Panc1 (cell line): Measurements from ENCODE around the gene PTTG2. TPM values are rescaled to one million over a fixed set of nuclear protein-coding genes. Genes with fewer than 3 reads are reported as not detected.

Experiments used
- ATAC-seq: fragments of 200-7000 bp; cut with Tn5 transposase; 2 replicates; pipeline ENCODE4 v1.9.1; 2020; ENCODE audit warnings: mild to moderate bottlenecking, moderate library complexity
- BruUV-seq: library from RNA; stranded (reverse); fragments of 400-500 nt; replicated peaks from 2 replicates; lab custom pipeline; 2021; lab: Mats Ljungman, UMichigan
- CTCF ChIA-PET: fragments of 300-600 bp; sonication (Branson Sonifier 250); formaldehyde crosslinking; loops from one replicate; lab custom pipeline; 2022; ENCODE audit warnings: antibody characterized with exemption; lab: Charles Lee
- POLR2A ChIA-PET: fragments of 300-600 bp; sonication (Branson Sonifier 250); formaldehyde crosslinking; loops from one replicate; lab custom pipeline; 2022; ENCODE audit warnings: antibody characterized with exemption; lab: Charles Lee
- DNase-seq: peaks from one replicate; pipeline ENCODE4 v3.0.0-alpha.2; 2010; ENCODE audit warnings: low read depth, low spot score
- H3K27ac ChIP-seq: 2 replicates; pipeline ENCODE4 v1.5.1; 2011; ENCODE audit warnings: mild to moderate bottlenecking, low read length, inconsistent platforms
- H3K27me3 ChIP-seq: fragments of 200-500 bp; sonication (Bioruptor generic); 2 replicates; pipeline ENCODE4 v1.6.0; 2014; ENCODE audit warnings: low read length, inconsistent platforms; ENCODE audit not compliant: control insufficient read depth, insufficient read depth
- H3K36me3 ChIP-seq: fragments of 200-500 bp; sonication (Bioruptor generic); 2 replicates; pipeline ENCODE4 v1.5.1; 2014; ENCODE audit warnings: inconsistent platforms, mild to moderate bottlenecking, low read length, moderate library complexity; ENCODE audit not compliant: control insufficient read depth, insufficient read depth
- H3K4me1 ChIP-seq: 2 replicates; pipeline ENCODE4 v1.5.1; 2011; ENCODE audit warnings: inconsistent platforms, mild to moderate bottlenecking, low read length, moderate library complexity; ENCODE audit not compliant: control insufficient read depth, insufficient read depth
- H3K4me3 ChIP-seq, 2 experiments: 2 replicates each; pipeline ENCODE4 v1.5.1; 2011 to 2012; ENCODE audit warnings: low read depth in 2 of 2, low read length in 2 of 2, mild to moderate bottlenecking in 2 of 2, inconsistent platforms in 1 of 2, moderate library complexity in 1 of 2
- H3K9me3 ChIP-seq: fragments of 200-500 bp; sonication (Bioruptor generic); 2 replicates; pipeline ENCODE4 v1.5.1; 2014; ENCODE audit warnings: low read depth, mild to moderate bottlenecking, inconsistent platforms, low read length, moderate library complexity; ENCODE audit not compliant: control insufficient read depth, insufficient read depth
- CTCF ChIP-seq: fragments of 450-650 bp; IDR thresholded peaks from 2 replicates; pipeline ENCODE4 v1.5.1; 2017; ENCODE audit warnings: mild to moderate bottlenecking
- POLR2AphosphoS5 ChIP-seq: IDR thresholded peaks from 2 replicates; pipeline ENCODE4 v1.6.1; 2012; ENCODE audit warnings: mild to moderate bottlenecking, low read depth, low read length, moderate library complexity
- REST ChIP-seq, 2 experiments: IDR thresholded peaks; 2 replicates each; pipeline ENCODE4 v1.6.1; 2011 to 2012; ENCODE audit warnings: low read depth in 2 of 2, control low read depth in 1 of 2, low read length in 1 of 2, mild to moderate bottlenecking in 1 of 2, moderate library complexity in 1 of 2; ENCODE audit not compliant: insufficient read depth in 1 of 2
- SIN3A ChIP-seq: IDR thresholded peaks from 2 replicates; pipeline ENCODE4 v1.6.1; 2012; ENCODE audit warnings: low read depth, mild to moderate bottlenecking, low read length, moderate library complexity, borderline replicate concordance; ENCODE audit not compliant: insufficient read depth
- TCF7L2 ChIP-seq: IDR thresholded peaks from 2 replicates; pipeline ENCODE4 v1.6.1; 2011; ENCODE audit warnings: mild to moderate bottlenecking, low read depth, low read length, inconsistent platforms
- in situ Hi-C: cut with HindIII; loops from 2 replicates; pipeline ENCODE4 v1.10.0; 2016; ENCODE audit warnings: low sequenced_read_pairs, low pct_unique_long_range_greater_than_20kb
- intact Hi-C: fragments of 100-400 bp; cut with micrococcal nuclease; formaldehyde crosslinking; loops from one replicate; pipeline ENCODE4 v1.10.0; 2022; ENCODE audit not compliant: unreplicated experiment
- total RNA-seq: library from RNA; stranded (reverse); gene quantifications from one replicate; pipeline ENCODE4 v1.2.1, GENCODE V29; 2021; ENCODE audit not compliant: unreplicated experiment

PTTG2 gene
- total RNA-seq, 1 experiment from 2014 or later, result not detected

- no peaks in the 10 kb centered on the region for H3K36me3 ChIP-seq
- ATAC-seq (no peak), DNase-seq (no peak)
- intact Hi-C loops (no loop called here), in situ Hi-C loops (no loop called here)
- no peaks in the 10 kb centered on the region for H3K4me1 ChIP-seq
- TF ChIP-seq REST (IDR thresholded peaks at IDR 0.05; ENCODE audit: insufficient read depth in 1 of 2, low read depth in 2 of 2, low read length in 1 of 2), result no peak
- TF ChIP-seq POLR2AphosphoS5, result no peak
- TF ChIP-seq SIN3A, result no peak
- TF ChIP-seq TCF7L2, result no peak
- TF ChIP-seq CTCF, result no peak
- no TSS peak for BruUV-seq
- H3K27me3 ChIP-seq, result no peaks in the 10 kb centered on the region
- ChIA-PET POLR2A (no interaction called here), CTCF (no interaction called here)
- H3K4me3 ChIP-seq, result no peak overlapping the region
- H3K27ac ChIP-seq, result no peak overlapping the region
- no peaks in the 10 kb centered on the region for H3K9me3 ChIP-seq
Measured at GRCh38 chr4:37924946-37925345, 35.3 kb upstream of the PTTG2 start.

- H3K9me3 ChIP-seq, result no peaks in the 10 kb centered on the region
- no peaks in the 10 kb centered on the region for H3K36me3 ChIP-seq
- DNase-seq (no peak), ATAC-seq (no peak)
- CTCF ChIA-PET, result no interaction called here
- no peak for TF ChIP-seq SIN3A
- TF ChIP-seq POLR2AphosphoS5, result no peak
- TF ChIP-seq CTCF, result no peak
- TF ChIP-seq TCF7L2, result no peak
- no peak for TF ChIP-seq REST (IDR thresholded peaks at IDR 0.05; ENCODE audit: insufficient read depth in 1 of 2, low read depth in 2 of 2, low read length in 1 of 2)
- BruUV-seq, result no TSS peak
- intact Hi-C loops (no loop called here), in situ Hi-C loops (no loop called here)
- no peaks in the 10 kb centered on the region for H3K4me1 ChIP-seq
- POLR2A ChIA-PET, result no interaction called here
- H3K4me3 ChIP-seq, result no peak overlapping the region
- no peak overlapping the region for H3K27ac ChIP-seq
- H3K27me3 ChIP-seq, result no peaks in the 10 kb centered on the region
Measured at GRCh38 chr4:37927434-37927833, 32.8 kb upstream of the PTTG2 start.
